ENCODE results near the gene JPH2.
"Not testable (repeated sequence)": the region's sequence is repeated elsewhere in the genome, so short reads cannot be mapped to it uniquely, and the experiment has no call there.

- TF ChIP-seq CREB5 (CRISPR knock-in tag; IDR thresholded peaks at IDR 0.05; ENCODE audit: low read depth); ZFP3 (CRISPR knock-in tag; IDR thresholded peaks at IDR 0.05); BACH2 (CRISPR knock-in tag; IDR thresholded peaks at IDR 0.05; ENCODE audit: borderline replicate concordance); ZFP30 (CRISPR knock-in tag; IDR thresholded peaks at IDR 0.05): not testable (repeated sequence)
Measured at GRCh38 chr20:44232469-44232856, 45.5 kb upstream of the JPH2 start.
